ENCODE results near the gene CPAMD8.

Gene CPAMD8

GRCh38 chr19:17026706-17027534 is at the start of gene CPAMD8:
TSS of gene CPAMD8 (minus strand) at chr19:17026810. CDS start at chr19:17026642, 168 bp downstream.
- DNase-seq (ENCODE audit: low read depth) = no peak

GRCh38 chr19:17075864-17076542 is 49.4 kb upstream of the CPAMD8 start:
- DNase-seq (ENCODE audit: low read depth) = peak; percentile 13

DNA sequence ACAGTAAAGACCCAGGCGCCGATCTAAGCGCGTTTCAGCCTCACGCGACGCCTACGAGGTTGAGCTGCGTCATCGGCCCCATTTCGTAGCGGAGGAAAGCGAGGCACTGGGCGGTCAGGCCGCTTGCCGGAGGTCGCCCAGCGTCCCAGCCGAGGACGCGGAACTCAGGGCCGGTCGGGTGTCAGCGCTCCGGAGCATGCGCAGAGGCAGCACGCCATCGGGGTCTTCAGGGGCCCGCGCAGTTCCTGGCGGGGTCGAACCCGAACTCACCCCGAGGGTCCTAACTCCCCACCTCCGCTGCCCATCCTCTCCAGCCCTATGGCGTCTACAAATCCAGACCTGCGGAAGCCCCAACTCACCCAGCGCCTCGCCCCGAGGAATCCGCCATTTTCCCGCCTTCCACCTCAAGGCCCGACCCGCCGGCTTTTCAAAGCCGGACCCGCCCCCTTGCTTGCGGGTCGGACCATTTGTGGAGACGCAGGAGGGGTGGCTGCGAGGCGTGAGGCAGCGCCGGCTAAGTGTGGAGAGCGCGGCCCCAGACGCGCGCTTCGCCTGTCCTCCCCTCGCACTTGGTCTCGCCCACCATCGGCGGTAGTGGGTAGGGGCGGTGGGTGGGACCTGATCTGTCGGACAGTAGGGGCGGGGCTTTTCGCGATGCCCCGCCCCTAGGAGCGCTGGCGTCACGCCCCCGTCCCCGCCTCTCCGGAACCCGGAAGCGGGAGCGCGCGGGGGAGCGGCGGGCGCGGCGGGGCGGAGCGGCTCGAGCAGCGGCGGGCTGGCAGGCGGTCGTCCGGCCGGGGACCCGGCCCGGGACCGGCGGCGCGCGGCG is 48.6 kb upstream of the CPAMD8 start, which contains the start of the genes HAUS8 and MYO9B:
Gene HAUS8 (minus strand): TSS at position 418 of the 829 bp plus-strand sequence. CDS start 30 bp downstream, at position 388.
Gene MYO9B (plus strand): TSS at position 743 of the 829 bp plus-strand sequence. CDS start 25,941 bp downstream, outside the sequence.
- DNase-seq (ENCODE audit: low read depth) = peak; percentile 96

DNA sequence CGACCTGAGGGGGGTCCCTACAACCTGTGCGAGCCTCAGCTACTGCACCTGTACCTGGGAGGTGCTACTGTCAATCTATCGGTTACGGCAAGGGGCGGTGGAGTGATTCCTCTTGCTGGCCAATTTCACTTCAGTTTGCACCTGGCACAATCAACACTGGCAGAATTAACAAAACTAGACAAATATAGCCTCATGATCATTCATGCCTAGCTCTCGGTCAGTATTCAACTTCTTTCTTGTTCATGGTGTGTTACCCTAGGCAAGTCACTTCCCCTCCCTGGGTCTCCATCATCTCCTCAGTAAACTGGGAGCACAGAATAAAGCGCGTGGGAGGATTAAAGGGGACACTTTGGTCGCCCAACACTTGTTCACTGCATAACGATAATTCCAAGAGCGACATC is 48.0 kb upstream of the CPAMD8 start:
- DNase-seq (ENCODE audit: low read depth) = no peak

DNA sequence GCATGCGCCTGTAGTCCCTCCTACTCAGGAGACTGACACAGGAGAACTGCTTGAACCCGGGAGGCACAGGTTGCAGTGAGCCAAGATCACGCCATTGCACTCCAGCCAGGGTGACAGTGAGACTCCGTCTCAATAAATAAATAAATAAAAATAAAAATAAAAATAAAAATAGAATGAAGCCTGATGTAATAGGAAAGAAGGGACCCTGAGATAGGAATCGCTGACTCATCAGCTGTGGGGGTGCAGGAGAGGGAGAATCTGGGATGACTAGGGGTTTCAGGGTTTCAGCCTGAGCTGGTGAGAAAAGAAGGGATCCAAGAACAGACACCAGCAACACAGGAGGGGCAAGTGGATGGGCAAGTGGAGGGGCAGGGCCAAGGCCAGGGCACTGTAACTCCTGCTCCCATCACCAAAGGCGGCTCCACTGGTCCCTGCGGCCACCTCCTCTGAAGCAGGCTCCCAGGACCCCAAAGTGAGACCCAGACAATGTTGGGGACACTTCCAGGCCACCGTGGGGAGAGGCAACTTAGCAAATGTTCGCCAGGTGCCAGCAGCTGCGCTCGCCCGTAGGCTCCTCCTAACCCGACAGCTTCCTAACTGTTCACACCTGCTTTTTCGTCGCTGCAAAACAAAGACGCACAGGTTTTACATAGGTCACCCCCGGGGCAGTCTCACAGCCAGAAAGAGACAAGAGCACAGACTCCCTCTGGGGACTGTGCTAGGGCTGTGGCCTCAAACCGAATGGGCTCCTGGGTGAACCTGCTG is 47.4 kb upstream of the CPAMD8 start:
- DNase-seq (ENCODE audit: low read depth) = no peak

DNA sequence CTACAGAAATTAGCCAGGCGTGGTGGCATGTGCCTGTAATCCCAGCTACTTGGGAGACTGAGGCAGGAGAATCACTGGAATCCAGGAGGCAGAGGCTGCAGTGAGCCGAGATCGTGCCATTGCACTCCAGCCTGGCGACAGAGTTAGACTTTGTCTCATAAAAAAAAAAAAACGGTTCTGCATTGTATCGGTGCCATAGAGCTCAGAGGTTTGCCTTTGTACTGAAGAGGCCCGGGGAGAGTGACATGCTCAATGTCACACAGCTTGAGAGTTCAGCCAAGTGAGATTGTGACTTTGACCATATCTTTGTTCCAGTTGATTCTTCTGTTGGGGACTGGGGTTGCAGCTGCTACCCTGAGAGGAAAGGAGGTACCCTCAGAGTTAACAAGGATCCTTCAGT is 44.3 kb upstream of the CPAMD8 start:
- no peak for DNase-seq (ENCODE audit: low read depth)

- no peak for DNase-seq (ENCODE audit: low read depth)
Measured at GRCh38 chr19:17070421-17070820, 43.8 kb upstream of the CPAMD8 start.

GRCh38 chr19:17069193-17069592 is 42.6 kb upstream of the CPAMD8 start:
- DNase-seq (ENCODE audit: low read depth) = no peak

- DNase-seq (ENCODE audit: low read depth) = no peak
Measured at GRCh38 chr19:17063428-17063827, 36.8 kb upstream of the CPAMD8 start.

DNA sequence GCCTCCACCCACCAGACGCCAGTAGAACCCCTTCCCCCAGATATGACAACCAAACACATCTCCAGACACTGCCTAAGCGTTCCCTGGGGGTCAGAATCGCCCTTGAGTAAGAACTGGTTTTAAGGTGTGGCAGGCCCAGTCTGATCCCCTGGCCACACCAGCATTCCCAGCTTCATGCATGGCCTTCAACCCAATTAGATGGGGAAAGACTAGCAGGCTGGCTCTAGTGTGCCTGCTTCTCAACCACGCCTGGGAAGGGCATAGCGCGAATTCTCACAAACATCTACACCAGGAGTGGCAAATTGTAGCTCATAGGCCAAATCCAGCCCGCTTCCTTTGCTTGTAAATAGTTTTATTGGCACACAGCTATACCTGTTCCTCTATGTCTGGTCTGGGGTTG is 35.1 kb upstream of the CPAMD8 start:
- DNase-seq (ENCODE audit: low read depth) = no peak

DNA sequence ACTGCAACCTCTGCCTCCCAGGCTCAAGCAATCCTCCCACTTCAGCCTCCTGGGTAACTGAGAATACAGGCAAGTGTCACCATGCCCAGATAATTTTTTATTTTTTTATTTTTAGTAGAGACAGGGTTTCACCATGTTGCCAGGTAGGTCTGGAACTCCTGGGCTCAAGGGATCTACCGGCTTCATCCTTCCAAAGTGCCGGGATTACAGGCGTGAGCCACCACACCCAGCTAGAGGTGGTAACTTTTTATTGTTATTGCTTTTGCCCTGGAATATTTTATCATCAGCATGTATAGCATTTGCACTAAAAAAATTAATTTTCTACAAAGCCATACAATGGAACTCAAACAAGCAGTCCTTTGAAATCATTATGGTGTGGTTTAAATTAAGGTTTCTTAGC is 34.6 kb upstream of the CPAMD8 start:
- no peak for DNase-seq (ENCODE audit: low read depth)

- no peak for DNase-seq (ENCODE audit: low read depth)
Measured at GRCh38 chr19:17060802-17061201, 34.2 kb upstream of the CPAMD8 start.

DNA sequence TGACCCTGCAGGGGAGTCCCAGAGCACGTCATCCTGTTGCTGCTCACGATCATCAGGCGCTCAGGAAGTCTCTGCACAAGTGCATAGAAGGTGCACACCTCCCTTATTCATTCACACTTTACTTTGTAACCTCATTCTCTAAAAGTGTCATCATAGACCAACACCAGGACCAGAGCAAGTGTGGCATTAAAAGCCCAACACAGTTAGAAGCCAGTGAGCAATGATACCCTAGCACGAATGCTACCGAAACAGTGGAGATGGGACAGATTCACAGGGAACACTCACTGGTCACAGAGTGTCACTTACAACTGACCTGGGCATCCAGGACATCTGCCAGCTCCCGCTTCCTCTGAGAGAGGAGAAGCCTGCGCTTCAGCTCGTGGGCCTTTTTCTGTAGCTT is 31.6 kb upstream of the CPAMD8 start:
- DNase-seq (ENCODE audit: low read depth) = no peak

DNA sequence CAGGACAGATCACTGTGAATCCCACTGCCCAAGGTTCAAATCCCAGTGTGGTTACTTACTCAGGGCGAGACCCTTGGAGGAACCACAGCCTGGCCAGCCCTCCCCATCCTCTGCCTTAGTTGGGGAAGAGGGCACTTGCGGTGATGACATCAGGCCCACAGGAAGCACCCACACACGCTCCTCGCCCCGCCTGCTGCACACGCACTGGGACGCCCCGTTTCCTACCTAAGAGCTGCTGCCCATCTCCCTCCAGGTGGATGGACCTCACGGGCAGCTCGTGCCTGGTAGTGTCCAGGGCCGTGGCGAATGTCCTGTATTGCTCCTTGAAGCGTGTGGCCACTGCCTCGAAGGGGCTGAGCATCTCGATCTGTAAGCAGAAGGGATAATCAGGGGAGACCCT is 29.0 kb upstream of the CPAMD8 start:
- DNase-seq (ENCODE audit: low read depth) = no peak

DNA sequence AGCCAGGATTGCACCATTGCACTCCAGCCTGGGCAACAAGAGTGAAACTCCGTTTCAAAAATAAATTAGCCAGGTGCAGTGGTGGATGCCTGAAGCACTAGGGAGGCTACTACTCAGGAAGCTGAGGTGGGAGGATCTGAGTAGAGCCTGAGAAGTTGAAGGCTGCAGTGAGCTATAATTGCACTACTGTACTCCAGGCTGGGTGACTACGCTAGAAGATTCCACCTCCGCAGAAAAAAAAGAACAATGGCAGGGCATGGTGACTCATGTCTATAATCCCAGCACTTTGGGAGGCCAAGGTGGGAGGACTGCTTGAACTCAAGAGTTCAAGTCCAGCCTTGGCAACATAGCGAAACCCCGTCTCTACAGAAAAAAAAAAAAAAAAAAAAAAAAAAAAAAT is 28.1 kb upstream of the CPAMD8 start:
- DNase-seq (ENCODE audit: low read depth) = no peak

DNA sequence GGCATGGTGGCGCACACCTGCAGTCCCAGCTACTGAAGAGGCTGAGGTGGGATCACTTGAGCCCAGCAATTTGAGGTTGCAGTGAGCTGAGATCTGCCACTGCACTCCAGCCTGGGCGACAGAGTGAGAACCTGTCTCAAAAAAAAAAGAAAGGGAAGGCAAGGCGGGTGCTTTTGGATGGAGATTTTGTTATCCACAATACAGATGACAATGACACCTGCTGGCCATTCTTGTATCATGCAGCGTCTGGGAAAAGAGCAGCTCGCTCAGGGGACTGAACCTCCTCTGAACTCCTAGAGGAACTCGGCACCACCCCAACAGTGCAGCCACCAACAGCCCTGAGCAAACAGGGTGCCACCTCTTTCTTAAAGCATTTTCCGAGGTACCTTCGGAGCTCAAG is 25.8 kb upstream of the CPAMD8 start:
- DNase-seq (ENCODE audit: low read depth) = no peak

DNA sequence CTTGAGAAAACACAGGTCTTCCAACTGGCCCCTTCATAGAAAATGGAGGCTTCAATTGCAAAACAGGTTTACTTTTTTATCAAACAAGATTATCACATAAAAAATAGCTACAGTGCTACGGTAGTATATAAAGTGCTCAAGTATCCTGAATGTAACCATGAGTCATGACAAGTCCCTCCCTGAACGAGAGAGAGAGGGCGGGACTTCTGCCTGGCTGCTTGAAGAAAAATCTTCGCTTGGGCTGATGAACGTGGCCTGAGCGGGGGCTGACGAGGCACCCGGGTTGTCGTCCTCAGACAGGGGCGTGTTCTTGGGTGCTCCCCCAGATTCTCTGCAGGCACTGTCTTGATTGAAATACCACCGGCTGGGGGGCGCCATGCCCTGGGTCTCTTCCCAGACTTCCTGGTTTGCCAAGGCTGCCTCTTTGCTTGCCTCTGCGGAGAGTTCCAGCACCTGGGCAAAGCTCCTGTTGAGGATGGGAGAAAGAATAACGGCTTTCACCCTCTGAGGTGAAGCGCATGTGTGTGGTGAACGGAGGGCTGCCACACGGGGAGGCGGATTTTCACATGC is 23.2 kb upstream of the CPAMD8 start:
- no peak for DNase-seq (ENCODE audit: low read depth)

- DNase-seq (ENCODE audit: low read depth) = no peak
Measured at GRCh38 chr19:17048885-17049453, 22.4 kb upstream of the CPAMD8 start.

GRCh38 chr19:17045907-17046502 is 19.4 kb upstream of the CPAMD8 start:
- no peak for DNase-seq (ENCODE audit: low read depth)

DNA sequence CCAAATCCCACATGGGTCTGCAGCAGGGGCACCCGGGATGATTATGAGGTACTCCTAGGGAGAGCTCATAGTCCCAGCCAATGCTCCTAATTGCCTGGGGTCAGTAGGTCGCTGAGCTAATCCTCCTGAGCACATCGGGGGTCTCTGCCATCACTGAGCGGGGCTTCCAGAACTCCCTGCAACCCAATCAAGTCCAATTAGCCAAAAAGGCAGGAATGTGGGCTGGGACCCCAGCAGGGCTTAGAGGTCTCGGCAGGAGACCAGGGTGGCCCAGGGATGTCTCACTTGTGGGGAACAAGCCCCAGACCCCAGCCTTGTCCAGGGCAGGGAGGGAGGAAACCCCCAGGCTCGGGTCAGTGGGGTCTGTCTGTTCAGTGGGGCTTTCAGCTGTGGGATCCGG is 17.1 kb upstream of the CPAMD8 start:
- no peak for DNase-seq (ENCODE audit: low read depth)

- no peak for DNase-seq (ENCODE audit: low read depth)
Measured at GRCh38 chr19:17041976-17042375, 15.4 kb upstream of the CPAMD8 start.
